CD4-positive, alpha-beta T cell treated with Interleukin-15 for 1 hour (primary cell): Measurements from ENCODE around the gene MYL3.

Source experiments
- DNase-seq: peaks from one replicate; pipeline ENCODE4 v3.0.0-alpha.2; 2020

MYL3 gene

GRCh38 chr3:46899151-46900006, 36.1 kb upstream of the MYL3 start:
- no peak for DNase-seq

- DNase-seq, result no peak
Observed at GRCh38 chr3:46898321-46899150, 35.3 kb upstream of the MYL3 start.

DNA sequence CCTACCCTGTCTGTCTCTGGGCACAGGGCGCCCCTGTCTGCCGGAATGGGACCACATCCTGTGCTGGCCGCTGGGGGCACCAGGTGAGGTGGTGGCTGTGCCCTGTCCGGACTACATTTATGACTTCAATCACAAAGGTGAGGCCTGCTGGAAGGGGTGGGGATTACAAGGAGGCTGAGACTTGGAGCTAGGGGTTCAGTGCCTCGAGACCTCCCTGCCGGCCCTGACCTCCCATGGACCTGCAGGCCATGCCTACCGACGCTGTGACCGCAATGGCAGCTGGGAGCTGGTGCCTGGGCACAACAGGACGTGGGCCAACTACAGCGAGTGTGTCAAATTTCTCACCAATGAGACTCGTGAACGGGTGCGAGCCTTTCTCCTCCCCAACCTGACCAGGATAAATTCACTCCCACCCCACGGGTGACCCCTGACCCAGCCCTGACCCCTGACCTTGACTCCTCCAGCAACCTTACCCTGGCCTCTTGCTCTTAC, 34.6 kb upstream of the MYL3 start:
- DNase-seq, result no peak

DNA sequence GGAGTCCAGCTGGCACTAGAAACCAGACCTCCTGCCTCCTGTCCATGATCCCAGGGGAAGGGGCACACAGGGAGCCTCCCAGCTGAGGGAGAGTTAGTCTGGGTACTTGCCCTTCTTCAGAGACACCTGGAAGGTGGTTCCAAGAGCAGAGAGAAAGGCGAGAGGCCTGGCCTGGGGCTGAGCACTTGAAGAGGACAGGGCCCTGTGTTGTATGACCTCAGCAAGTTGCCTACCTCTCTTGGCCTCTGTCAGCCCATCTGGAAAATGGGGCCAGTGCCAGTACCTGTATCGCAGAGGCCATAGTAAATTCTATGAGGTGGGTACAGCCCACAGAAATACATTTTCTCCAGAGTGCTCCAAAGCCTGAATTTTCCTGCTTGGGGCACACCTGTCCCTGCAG, 33.8 kb upstream of the MYL3 start:
- no peak for DNase-seq

GRCh38 chr3:46896386-46896785, 33.1 kb upstream of the MYL3 start:
- no peak for DNase-seq

DNA sequence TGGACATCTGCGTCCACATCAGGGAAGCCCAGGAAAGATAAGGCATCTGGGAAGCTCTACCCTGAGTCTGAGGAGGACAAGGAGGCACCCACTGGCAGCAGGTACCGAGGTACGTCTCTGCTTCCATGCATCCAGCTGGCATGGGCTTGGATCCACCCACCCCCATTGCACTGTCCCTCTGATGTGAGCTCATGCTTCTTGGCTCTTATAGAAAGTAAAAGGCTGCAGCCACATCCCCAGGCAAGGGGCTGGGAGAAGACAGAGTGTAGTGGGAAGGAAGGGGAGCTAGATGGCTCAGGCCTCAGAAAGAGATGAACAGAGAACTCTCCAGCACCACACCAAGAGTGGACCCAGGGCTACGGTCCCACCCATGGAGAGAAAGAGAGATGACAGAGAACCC, 32.5 kb upstream of the MYL3 start:
- DNase-seq, result no peak

DNA sequence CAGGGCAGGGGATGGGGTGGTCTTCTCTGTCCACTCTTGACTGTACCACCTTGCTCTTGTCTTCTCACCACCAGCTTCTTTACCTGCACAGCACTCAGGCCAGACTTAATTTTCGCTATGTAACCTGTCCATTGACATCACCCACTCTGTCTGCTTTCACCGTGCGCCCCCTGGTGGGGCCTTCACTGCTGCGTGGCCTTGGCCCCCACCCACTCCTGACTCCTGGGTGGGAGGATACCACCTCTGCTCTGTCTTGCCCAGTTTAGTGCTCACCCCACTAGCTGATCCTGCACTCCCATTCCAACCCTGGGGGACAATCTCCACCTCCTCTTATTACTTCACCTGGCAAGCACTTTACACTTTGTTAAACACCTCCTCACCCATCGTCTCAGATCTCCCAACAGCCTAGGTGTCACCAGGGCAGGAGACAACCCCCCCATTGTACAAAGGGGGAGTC, 32.0 kb upstream of the MYL3 start:
- DNase-seq, result peak; percentile 71

DNA sequence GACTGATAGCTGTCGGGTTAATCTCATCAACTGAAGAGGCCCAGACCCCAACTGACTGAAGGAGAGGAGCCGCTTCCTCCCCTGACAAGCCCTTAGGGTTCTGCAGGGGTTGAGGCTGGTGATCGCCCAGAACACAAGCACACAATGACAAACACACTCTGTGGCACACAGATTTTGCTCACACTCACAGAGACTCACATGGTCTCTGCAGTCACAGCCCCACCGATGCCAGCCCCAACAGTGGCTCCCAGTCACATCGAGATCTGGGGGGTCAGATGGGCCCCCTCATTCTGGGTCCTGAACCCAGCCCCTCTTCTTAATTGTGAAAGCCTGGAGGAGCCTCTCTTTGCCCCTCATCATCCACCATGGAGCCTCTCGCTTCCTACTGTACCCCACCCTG, 31.0 kb upstream of the MYL3 start:
- DNase-seq, result no peak

DNA sequence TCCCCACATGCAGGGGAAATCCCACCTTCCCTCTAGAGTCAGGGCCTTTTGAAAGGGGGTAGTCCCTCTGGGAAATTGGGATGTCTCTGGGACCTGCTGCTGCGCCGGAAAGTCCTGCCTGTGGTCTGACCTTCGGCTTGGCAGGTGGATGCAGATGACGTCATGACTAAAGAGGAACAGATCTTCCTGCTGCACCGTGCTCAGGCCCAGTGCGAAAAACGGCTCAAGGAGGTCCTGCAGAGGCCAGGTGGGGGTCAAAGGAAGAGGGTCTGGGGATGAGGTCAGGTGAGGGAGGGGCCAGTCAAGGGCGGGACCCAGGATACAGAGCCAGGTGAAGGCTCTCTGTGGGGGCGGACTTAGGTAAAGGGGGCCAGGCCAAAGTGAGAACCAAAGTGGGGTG, 30.5 kb upstream of the MYL3 start:
- DNase-seq, result no peak

- no peak for DNase-seq
Observed at GRCh38 chr3:46893146-46893748, 30.0 kb upstream of the MYL3 start.

GRCh38 chr3:46892285-46893145, 29.3 kb upstream of the MYL3 start:
- peak; percentile 49 for DNase-seq

GRCh38 chr3:46891132-46891531, 27.9 kb upstream of the MYL3 start:
- no peak for DNase-seq

DNA sequence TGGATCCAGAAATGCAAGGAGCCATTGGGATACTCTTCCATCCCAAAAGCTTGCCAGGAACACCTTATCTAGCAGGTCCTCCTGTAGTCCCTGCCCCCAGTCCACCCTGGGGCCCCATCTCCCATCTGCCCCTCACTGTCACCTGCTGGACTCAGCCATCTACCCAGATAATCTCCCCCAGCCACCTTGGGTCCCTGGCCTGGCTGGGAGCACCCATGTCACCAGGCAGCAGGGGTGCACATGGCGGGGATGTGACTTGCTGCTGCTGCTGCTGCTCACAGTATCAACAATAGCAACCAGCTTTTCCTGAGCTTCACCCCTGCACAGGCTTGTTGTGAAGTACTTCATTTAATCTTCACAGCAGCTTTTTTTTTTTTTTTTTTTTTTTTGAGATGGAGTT, 26.9 kb upstream of the MYL3 start:
- no peak for DNase-seq

GRCh38 chr3:46889381-46890110, 26.3 kb upstream of the MYL3 start:
- DNase-seq, result no peak

GRCh38 chr3:46888705-46889104, 25.5 kb upstream of the MYL3 start:
- no peak for DNase-seq

GRCh38 chr3:46887980-46888494, 24.8 kb upstream of the MYL3 start:
- no peak for DNase-seq

DNA sequence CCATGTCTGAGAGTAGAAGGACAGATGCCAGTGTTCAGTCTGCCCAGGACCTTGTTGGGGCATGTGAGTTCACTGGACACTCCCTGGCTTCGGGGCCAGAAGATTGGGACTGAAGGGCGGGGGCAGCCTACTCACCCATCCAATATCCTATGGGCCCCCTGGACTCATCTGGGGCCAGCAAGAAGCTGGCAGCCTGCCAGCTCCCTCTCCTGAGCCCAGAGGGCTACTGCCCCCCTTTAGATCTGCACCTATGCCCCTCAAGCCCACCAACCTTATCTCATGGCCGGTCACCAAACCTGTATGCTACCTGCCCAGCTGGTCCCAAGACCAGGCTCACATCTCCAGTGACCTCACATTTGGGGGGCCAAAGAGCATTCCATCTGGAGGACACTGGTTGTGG, 22.4 kb upstream of the MYL3 start:
- DNase-seq, result no peak

DNA sequence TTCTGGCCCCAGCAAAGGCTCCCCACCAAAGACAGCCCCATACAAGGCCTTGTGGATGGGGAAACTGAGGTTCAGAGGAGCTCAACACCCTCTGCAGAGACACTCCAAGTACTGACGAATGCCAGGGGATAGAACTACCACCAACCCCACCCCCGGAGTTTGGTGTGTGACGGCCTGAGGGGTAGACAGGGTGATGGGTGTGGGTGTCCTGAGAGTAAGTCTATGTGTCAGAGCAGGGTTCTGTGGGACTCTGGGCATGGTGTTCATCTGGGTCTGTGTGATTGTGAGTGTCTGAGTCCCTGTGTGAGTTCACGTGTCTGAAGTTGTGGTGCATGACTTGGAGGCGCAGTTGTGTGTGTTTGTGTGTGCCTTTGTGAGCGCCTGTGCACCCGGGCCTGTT, 21.7 kb upstream of the MYL3 start:
- no peak for DNase-seq

DNA sequence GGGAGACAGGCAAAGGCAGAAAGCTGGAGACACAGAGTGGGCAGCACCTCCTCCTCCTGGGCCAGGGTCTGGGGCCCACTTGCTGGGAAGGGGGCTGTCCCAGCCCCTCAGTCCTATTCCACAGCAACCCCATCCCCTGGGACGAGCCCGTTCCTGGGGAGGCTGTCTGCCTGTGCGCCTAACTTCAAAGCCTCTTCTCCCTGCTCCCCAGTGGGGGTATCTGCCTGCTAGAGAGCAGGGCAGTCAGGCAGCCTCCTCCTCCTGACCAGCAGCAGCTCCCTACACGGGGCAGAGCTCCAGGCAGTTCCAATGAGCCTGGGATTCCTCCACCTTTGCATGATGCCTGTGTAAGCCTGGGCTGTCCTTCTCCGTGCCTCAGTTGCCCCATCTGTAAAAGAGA, 21.2 kb upstream of the MYL3 start:
- no peak for DNase-seq

DNA sequence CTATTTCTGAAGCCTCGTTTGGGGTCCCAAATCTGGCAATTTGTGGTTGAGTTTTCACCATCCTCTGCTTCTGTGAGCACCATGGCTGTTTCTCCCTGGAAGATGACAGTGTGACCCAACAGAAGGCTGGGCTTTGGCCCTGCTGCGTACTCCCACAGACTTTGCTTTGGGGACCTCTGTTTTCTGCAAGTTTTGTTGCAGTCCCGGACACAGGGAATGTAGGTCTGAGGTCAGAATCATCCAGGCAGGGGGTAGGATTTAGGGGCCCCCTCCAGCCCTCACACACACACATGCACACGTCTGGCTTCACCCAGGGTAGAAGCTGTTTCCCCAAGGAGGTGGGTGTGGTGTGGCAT, 20.6 kb upstream of the MYL3 start:
- DNase-seq, result no peak

- DNase-seq, result no peak
Observed at GRCh38 chr3:46883054-46883829, 20.0 kb upstream of the MYL3 start.
